GM12865 (cell line): ENCODE data around the gene LRTM1.

Experiments
- DNase-seq: peaks from one replicate; pipeline ENCODE4 v3.0.0; 2010; ENCODE audit warnings: low read depth
- H3K4me3 ChIP-seq: 2 replicates; pipeline ENCODE4 v1.5.1; 2011; ENCODE audit warnings: mild to moderate bottlenecking, low read depth, low read length, control low read depth
- TF ChIP-seq, protein P1 (sequence below): IDR thresholded peaks from 2 replicates; pipeline ENCODE4 v1.5.1; 2011; ENCODE audit warnings: low read length, control low read depth, low read depth, inconsistent platforms; ENCODE audit not compliant: insufficient read depth; ENCODE audit errors: missing control alignments

LRTM1 gene

DNA sequence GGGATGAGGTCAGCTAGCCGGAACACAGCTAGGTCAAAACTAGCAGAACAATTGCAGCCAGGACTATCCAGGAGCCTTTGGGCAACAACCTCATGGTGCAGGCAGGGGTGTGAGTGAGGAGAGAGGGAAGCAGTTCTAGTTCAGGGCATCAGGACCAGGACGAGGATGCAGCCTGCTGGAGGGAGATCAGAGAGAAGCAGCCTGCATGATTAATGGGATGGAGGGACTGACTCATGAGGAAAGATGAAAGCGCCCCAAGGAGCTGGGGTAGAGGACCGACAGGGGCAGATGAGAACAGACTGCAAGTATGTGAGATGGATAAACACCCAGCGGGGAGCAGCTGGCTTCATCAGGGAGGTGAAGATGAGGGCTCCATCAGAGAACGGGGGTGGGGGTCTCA is 37.9 kb upstream of the LRTM1 start:
- TF ChIP-seq, protein P1, sequence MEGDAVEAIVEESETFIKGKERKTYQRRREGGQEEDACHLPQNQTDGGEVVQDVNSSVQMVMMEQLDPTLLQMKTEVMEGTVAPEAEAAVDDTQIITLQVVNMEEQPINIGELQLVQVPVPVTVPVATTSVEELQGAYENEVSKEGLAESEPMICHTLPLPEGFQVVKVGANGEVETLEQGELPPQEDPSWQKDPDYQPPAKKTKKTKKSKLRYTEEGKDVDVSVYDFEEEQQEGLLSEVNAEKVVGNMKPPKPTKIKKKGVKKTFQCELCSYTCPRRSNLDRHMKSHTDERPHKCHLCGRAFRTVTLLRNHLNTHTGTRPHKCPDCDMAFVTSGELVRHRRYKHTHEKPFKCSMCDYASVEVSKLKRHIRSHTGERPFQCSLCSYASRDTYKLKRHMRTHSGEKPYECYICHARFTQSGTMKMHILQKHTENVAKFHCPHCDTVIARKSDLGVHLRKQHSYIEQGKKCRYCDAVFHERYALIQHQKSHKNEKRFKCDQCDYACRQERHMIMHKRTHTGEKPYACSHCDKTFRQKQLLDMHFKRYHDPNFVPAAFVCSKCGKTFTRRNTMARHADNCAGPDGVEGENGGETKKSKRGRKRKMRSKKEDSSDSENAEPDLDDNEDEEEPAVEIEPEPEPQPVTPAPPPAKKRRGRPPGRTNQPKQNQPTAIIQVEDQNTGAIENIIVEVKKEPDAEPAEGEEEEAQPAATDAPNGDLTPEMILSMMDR = no peak
- no peak for DNase-seq
- no peak overlapping the region for H3K4me3 ChIP-seq

DNA sequence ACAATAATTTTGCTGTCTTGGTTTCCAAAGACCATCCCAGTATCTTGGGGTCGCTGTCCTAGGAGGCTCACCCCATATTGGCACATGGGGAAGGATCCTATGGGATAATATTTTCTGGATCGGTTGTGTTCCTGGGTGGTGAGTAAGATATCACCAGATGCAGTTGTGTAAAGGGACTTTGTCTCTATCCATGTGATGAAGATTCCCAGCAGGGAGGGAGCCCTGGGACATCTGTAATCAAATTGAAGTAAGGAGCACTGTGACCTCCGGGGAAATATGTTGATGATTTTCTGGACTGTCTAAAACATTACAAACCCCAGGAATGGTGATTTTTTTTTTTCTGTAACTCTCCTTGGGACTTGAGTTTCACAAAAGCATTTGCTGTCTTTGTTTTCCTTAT is 36.2 kb upstream of the LRTM1 start:
- DNase-seq = no peak
- TF ChIP-seq, protein P1 = no peak
- no peak overlapping the region for H3K4me3 ChIP-seq

DNA sequence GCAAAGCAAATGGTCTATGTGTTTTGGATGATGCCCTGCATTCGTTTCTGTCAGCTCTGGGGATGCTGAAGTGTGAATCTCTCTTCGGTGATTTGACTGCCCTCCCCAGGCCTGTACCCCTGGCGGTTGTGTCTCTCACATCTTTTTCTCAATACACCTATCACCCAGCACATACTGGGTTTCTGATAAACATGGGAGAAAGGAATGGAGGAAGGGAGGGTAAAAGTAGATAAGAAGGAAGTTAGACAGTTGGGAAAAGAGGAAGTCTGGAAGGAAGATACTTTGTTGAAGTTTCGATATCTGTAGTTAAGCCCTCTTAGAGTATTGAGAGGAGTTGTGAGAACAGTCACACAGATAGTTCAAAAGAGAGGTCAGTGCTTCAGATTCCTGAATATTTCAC is 35.8 kb upstream of the LRTM1 start:
- no peak overlapping the region for H3K4me3 ChIP-seq

DNA sequence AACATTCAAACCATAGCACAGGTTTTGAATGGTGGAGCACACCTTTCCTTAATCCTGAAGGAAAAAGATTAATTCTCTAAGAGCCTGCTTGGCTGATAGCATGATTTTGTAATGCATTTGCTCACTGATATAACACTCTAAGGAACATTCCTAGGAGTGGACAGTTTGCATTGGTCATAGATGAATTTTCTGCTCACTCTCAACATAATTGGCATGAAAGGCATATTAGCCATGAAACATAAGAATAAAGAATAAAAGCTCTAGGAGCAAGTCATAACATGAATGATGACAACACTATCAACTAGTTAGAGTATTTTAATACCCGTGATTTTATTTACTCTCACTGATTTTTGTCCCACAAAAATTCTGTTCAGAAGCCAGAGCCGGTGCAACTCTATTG is 34.3 kb upstream of the LRTM1 start:
- no peak overlapping the region for H3K4me3 ChIP-seq
- TF ChIP-seq, protein P1 = no peak
- no peak for DNase-seq

More for the DNA sequence above, 35.8 kb upstream of the LRTM1 start:
- TF ChIP-seq, protein P1 = no peak
- no peak for DNase-seq

DNA sequence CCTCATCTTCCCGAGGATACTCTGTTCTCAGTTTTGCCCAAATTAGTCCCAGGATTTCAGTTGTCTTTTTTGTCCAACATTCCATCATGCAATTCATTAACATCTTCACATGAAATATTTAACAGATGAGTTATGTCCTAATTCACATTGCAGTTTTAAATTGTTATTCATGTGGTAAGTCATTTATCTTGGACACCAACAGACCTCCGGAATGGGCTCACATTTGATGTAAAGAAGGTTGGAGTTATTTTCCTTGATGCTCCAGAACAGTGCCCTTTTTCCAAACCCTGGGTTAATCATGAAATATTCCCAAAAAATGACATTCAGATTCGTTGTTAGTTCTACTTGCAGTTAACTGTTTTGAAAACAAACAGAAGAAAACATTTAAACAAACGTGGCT is 32.8 kb upstream of the LRTM1 start:
- no peak overlapping the region for H3K4me3 ChIP-seq
- TF ChIP-seq, protein P1 = no peak
- no peak for DNase-seq

DNA sequence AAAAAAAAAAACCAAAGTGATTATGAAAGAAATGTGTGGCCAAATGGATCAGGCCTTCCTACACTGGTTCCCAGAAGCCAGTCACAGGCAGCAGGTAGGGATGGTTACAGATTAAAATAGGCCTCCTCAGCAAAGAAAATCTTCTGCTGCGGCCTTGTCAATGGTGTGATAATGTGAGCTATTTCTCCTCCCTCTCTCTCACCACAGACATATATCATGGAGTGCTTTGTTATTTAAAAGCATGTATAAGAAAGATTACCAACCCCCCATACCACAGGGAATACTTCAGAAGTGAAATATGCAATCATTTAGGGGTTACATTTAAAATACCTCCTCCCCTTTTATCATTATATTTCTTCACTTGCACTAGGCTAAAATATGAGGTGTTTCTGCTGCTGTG is 32.2 kb upstream of the LRTM1 start:
- no peak for DNase-seq
- TF ChIP-seq, protein P1 = no peak
- H3K4me3 ChIP-seq = no peak overlapping the region

DNA sequence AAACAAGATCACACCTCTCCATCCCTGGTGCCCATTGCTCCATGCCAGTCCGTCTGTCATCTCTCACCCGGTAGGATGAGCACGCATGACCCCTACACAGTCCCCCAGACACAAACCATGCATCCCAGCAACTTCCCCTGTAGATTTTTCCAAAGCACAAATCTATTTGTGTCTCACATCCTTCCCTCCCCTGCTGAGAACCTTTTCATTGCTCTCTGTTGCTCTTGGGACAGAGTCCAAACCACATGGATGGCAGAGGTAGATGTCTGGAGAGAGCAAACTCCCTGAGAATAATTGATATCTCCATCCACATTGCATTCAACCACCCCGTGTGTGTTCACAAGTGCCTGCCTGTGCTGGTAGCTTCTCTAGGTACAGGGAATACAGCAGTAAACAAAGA is 29.9 kb upstream of the LRTM1 start:
- H3K4me3 ChIP-seq = no peak overlapping the region
- TF ChIP-seq, protein P1 = no peak
- DNase-seq = no peak
